HepG2 (cell line): ENCODE results near the gene C1orf159. TPM values are rescaled to one million over a fixed set of nuclear protein-coding genes. Genes with fewer than 3 reads are reported as not detected.

ENCODE experiments used
- CEBPB ChIP-seq: IDR thresholded peaks from 2 replicates; pipeline ENCODE4 v1.6.1; 2011; ENCODE audit warnings: low read depth, low read length, improper control_type of control experiment, borderline replicate concordance
- ELF4 ChIP-seq: sonication (generic); formaldehyde crosslinking; IDR thresholded peaks from 2 replicates; pipeline ENCODE4 v1.5.0; 2020; ENCODE audit warnings: missing genetic modification reagents, mild to moderate bottlenecking, moderate library complexity, borderline replicate concordance
- KLF16 ChIP-seq, 2 experiments: sonication (generic) in 1 of 2; formaldehyde crosslinking in 1 of 2; IDR thresholded peaks; 2 replicates each; pipeline versions ENCODE4 v1.6.1 to v1.8.0; 2016 to 2023; ENCODE audit warnings: missing genetic modification reagents in 2 of 2, missing compliant biosample characterization in 1 of 2
- LRRFIP1 ChIP-seq: sonication (generic); formaldehyde crosslinking; conservative IDR thresholded peaks from 2 replicates; pipeline ENCODE4 v1.4.0; 2020; ENCODE audit warnings: missing genetic modification reagents
- MYPOP ChIP-seq: sonication (generic); formaldehyde crosslinking; IDR thresholded peaks from 2 replicates; pipeline ENCODE4 v1.8.1; 2023; ENCODE audit warnings: mild to moderate bottlenecking, moderate library complexity, missing genetic modification reagents
- NFKBIZ ChIP-seq: IDR thresholded peaks from 2 replicates; pipeline ENCODE4 v1.6.1; 2018; ENCODE audit warnings: missing genetic modification reagents, missing compliant biosample characterization
- RARA ChIP-seq: IDR thresholded peaks from 2 replicates; pipeline ENCODE4 v1.6.1; 2016; ENCODE audit warnings: missing genetic modification reagents, missing compliant biosample characterization
- U2AF2 ChIP-seq: fragments of 200-400 bp; formaldehyde crosslinking; IDR thresholded peaks from 2 replicates; pipeline ENCODE4 v1.6.1; 2017; ENCODE audit warnings: low read depth, mild to moderate bottlenecking, low read length
- ZNF547 ChIP-seq: sonication (generic); formaldehyde crosslinking; IDR thresholded peaks from 2 replicates; pipeline ENCODE4 v1.5.1; 2020; ENCODE audit warnings: mild to moderate bottlenecking, missing genetic modification reagents
- ZNF670 ChIP-seq: sonication (generic); formaldehyde crosslinking; IDR thresholded peaks from 2 replicates; pipeline ENCODE4 v1.8.0; 2022; ENCODE audit warnings: mild to moderate bottlenecking, missing genetic modification reagents, borderline replicate concordance
- ZSCAN21 ChIP-seq: sonication (generic); formaldehyde crosslinking; IDR thresholded peaks from 2 replicates; pipeline ENCODE4 v1.8.0; 2022; ENCODE audit warnings: mild to moderate bottlenecking, missing genetic modification reagents, moderate library complexity, borderline replicate concordance
- polyA plus RNA-seq, 8 experiments: library from polyadenylated mRNA; depleted of rRNA in 3 of 8; stranded (reverse) in 7 of 8; unstranded in 1 of 8; fragments of >200 nt; fragmentation: Illumina TruSeq in 4 of 8; extraction: Trizol in 4 of 8; gene quantifications; 2 replicates each; pipeline versions ENCODE4 v1.2.1 to v1.2.3, GENCODE V29; 2011 to 2016; ENCODE audit warnings: low read depth in 4 of 8, missing spikeins in 1 of 8, mixed read lengths in 1 of 8; ENCODE audit not compliant: insufficient read depth in 1 of 8
- total RNA-seq, 5 experiments: library from RNA; depleted of rRNA; stranded (reverse); fragments of >200 nt; fragmentation: Illumina TruSeq; extraction: Trizol; gene quantifications; 2 replicates each; pipeline ENCODE4 v1.2.3, GENCODE V29; 2016; ENCODE audit warnings: low read depth in 1 of 5
- TF ChIP-seq, protein P1 (sequence below): sonication (generic); formaldehyde crosslinking; IDR thresholded peaks from 2 replicates; pipeline ENCODE4 v1.5.0; 2020; ENCODE audit warnings: missing genetic modification reagents
- TF ChIP-seq, protein P2 (sequence below): sonication (generic); formaldehyde crosslinking; IDR thresholded peaks from 2 replicates; pipeline ENCODE4 v1.4.0; 2020; ENCODE audit warnings: mild to moderate bottlenecking, missing genetic modification reagents

C1orf159 gene
- total and polyA plus RNA-seq, 2 of the 13 experiments (the other 11 are each of a cell fraction or from before 2014, with no cell fraction given): 3.8 to 6.7 TPM

- TF ChIP-seq LRRFIP1: no peak
- no peak; the same call in 1 of the 2 replicates for TF ChIP-seq ZNF670 (CRISPR knock-in tag)
- TF ChIP-seq NFKBIZ: no peak
- no peak for TF ChIP-seq U2AF2
- TF ChIP-seq ELF4 (CRISPR knock-in tag): no peak
- TF ChIP-seq, protein P1, sequence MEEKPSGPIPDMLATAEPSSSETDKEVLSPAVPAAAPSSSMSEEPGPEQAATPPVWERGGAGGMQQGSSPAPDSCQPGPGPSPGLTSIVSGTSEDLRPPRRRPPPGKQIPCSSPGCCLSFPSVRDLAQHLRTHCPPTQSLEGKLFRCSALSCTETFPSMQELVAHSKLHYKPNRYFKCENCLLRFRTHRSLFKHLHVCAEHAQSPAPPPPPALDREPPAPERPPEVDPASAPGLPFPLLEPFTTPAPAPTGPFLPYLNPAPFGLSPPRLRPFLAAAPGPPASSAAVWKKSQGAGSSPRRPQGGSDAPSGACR (CRISPR knock-in tag): 0 out of 2 replicates have a peak, but pooled peaks have one; percentile 39
- peak; percentile 70; the same call in 1 of the 2 replicates for TF ChIP-seq RARA
- peak; percentile 91 for TF ChIP-seq ZSCAN21 (CRISPR knock-in tag)
- TF ChIP-seq, protein P2, sequence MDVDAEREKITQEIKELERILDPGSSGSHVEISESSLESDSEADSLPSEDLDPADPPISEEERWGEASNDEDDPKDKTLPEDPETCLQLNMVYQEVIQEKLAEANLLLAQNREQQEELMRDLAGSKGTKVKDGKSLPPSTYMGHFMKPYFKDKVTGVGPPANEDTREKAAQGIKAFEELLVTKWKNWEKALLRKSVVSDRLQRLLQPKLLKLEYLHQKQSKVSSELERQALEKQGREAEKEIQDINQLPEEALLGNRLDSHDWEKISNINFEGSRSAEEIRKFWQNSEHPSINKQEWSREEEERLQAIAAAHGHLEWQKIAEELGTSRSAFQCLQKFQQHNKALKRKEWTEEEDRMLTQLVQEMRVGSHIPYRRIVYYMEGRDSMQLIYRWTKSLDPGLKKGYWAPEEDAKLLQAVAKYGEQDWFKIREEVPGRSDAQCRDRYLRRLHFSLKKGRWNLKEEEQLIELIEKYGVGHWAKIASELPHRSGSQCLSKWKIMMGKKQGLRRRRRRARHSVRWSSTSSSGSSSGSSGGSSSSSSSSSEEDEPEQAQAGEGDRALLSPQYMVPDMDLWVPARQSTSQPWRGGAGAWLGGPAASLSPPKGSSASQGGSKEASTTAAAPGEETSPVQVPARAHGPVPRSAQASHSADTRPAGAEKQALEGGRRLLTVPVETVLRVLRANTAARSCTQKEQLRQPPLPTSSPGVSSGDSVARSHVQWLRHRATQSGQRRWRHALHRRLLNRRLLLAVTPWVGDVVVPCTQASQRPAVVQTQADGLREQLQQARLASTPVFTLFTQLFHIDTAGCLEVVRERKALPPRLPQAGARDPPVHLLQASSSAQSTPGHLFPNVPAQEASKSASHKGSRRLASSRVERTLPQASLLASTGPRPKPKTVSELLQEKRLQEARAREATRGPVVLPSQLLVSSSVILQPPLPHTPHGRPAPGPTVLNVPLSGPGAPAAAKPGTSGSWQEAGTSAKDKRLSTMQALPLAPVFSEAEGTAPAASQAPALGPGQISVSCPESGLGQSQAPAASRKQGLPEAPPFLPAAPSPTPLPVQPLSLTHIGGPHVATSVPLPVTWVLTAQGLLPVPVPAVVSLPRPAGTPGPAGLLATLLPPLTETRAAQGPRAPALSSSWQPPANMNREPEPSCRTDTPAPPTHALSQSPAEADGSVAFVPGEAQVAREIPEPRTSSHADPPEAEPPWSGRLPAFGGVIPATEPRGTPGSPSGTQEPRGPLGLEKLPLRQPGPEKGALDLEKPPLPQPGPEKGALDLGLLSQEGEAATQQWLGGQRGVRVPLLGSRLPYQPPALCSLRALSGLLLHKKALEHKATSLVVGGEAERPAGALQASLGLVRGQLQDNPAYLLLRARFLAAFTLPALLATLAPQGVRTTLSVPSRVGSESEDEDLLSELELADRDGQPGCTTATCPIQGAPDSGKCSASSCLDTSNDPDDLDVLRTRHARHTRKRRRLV (CRISPR knock-in tag): 0 out of 2 replicates have a peak, but pooled peaks have one; percentile 13
- peak in 1 of 2 experiments; percentile 56; a peak in 1 of 4 replicates for TF ChIP-seq KLF16 (CRISPR knock-in tag; IDR thresholded peaks at IDR 0.05)
- 0 out of 2 replicates have a peak, but pooled peaks have one; percentile 27 for TF ChIP-seq ZNF547
- TF ChIP-seq CEBPB: no peak
- TF ChIP-seq MYPOP (CRISPR knock-in tag): no peak
These were observed 57.6 kb downstream of the C1orf159 start (continued) for GRCh38 chr1:1058088-1058905.
